ENCODE data around the gene SLC22A1.
"Not testable (repeated sequence)": the region's sequence is repeated elsewhere in the genome, so short reads cannot be mapped to it uniquely, and the experiment has no call there.

SLC22A1 gene

GRCh38 chr6:160160450-160160849 is 38.8 kb downstream of the SLC22A1 start:
- no peak for DNase-seq (ENCODE audit: low spot score)

GRCh38 chr6:160160929-160161646 is 39.5 kb downstream of the SLC22A1 start:
- no peak for DNase-seq (ENCODE audit: low spot score)
- in situ Hi-C loops (cut with MboI; ENCODE audit: low sequenced_read_pairs, unreplicated experiment): no loop called here
- TF ChIP-seq CTCF (IDR thresholded peaks at IDR 0.05; ENCODE audit: borderline replicate concordance, control extremely low read depth, extremely low read depth, insufficient read depth, missing control alignments): no peak

More at GRCh38 chr6:160160450-160160849, 38.8 kb downstream of the SLC22A1 start:
- in situ Hi-C loops (cut with MboI; ENCODE audit: low sequenced_read_pairs, unreplicated experiment): no loop called here
- no peak for TF ChIP-seq CTCF (IDR thresholded peaks at IDR 0.05; ENCODE audit: borderline replicate concordance, control extremely low read depth, extremely low read depth, insufficient read depth, missing control alignments)

- no peak for DNase-seq (ENCODE audit: low spot score)
- no peak for TF ChIP-seq CTCF (IDR thresholded peaks at IDR 0.05; ENCODE audit: borderline replicate concordance, control extremely low read depth, extremely low read depth, insufficient read depth, missing control alignments)
- in situ Hi-C loops (cut with MboI; ENCODE audit: low sequenced_read_pairs, unreplicated experiment): no loop called here
These were observed 40.0 kb downstream of the SLC22A1 start for GRCh38 chr6:160161647-160161986.

- TF ChIP-seq CTCF (IDR thresholded peaks at IDR 0.05; ENCODE audit: borderline replicate concordance, control extremely low read depth, extremely low read depth, insufficient read depth, missing control alignments): no peak
- in situ Hi-C loops (cut with MboI; ENCODE audit: low sequenced_read_pairs, unreplicated experiment): no loop called here
- DNase-seq (ENCODE audit: low spot score): no peak
These were observed 40.5 kb downstream of the SLC22A1 start for GRCh38 chr6:160162030-160162566.

GRCh38 chr6:160163425-160163824 is 41.8 kb downstream of the SLC22A1 start:
- TF ChIP-seq CTCF (IDR thresholded peaks at IDR 0.05; ENCODE audit: borderline replicate concordance, control extremely low read depth, extremely low read depth, insufficient read depth, missing control alignments): no peak
- no peak for DNase-seq (ENCODE audit: low spot score)
- in situ Hi-C loops (cut with MboI; ENCODE audit: low sequenced_read_pairs, unreplicated experiment): no loop called here

- in situ Hi-C loops (cut with MboI; ENCODE audit: low sequenced_read_pairs, unreplicated experiment): no loop called here
- TF ChIP-seq CTCF (IDR thresholded peaks at IDR 0.05; ENCODE audit: borderline replicate concordance, control extremely low read depth, extremely low read depth, insufficient read depth, missing control alignments): no peak
- DNase-seq (ENCODE audit: low spot score): no peak
These were observed 42.3 kb downstream of the SLC22A1 start for GRCh38 chr6:160163912-160164311.

GRCh38 chr6:160165928-160166327 is 44.3 kb downstream of the SLC22A1 start:
- in situ Hi-C loops (cut with MboI; ENCODE audit: low sequenced_read_pairs, unreplicated experiment); DNase-seq (ENCODE audit: low spot score): not testable (repeated sequence)
